Glutamatergic neuron (in vitro differentiated cells): Measurements from ENCODE around the gene RADIL. TPM values are rescaled to one million over a fixed set of nuclear protein-coding genes. Genes with fewer than 3 reads are reported as not detected.

Source experiments
- DNase-seq: peaks from one replicate; pipeline ENCODE4 v3.0.0; 2022
- H3K27ac Mint-ChIP-seq: one replicate; pipeline ENCODE4 v1.8.0; 2020; ENCODE audit warnings: mild to moderate bottlenecking, mixed read lengths, inconsistent platforms; ENCODE audit not compliant: unreplicated experiment
- H3K27me3 Mint-ChIP-seq: one replicate; pipeline ENCODE4 v1.8.0; 2020; ENCODE audit warnings: mild to moderate bottlenecking, moderate library complexity, mixed read lengths, inconsistent platforms; ENCODE audit not compliant: unreplicated experiment
- H3K36me3 Mint-ChIP-seq: one replicate; pipeline ENCODE4 v1.8.0; 2020; ENCODE audit warnings: mild to moderate bottlenecking, mixed read lengths, inconsistent platforms; ENCODE audit not compliant: unreplicated experiment
- H3K4me1 Mint-ChIP-seq: one replicate; pipeline ENCODE4 v1.8.0; 2020; ENCODE audit warnings: mild to moderate bottlenecking, low read depth, mixed read lengths, inconsistent platforms; ENCODE audit not compliant: unreplicated experiment
- H3K4me3 Mint-ChIP-seq: one replicate; pipeline ENCODE4 v1.8.0; 2020; ENCODE audit warnings: mild to moderate bottlenecking, mixed read lengths, inconsistent platforms; ENCODE audit not compliant: unreplicated experiment
- H3K9me3 Mint-ChIP-seq: one replicate; pipeline ENCODE4 v1.8.0; 2020; ENCODE audit warnings: mild to moderate bottlenecking, moderate library complexity, mixed read lengths, inconsistent platforms; ENCODE audit not compliant: unreplicated experiment
- CTCF ChIP-seq: fragments of 200-600 bp; sonication (generic); IDR thresholded peaks from one replicate; pipeline ENCODE4 v1.5.0; 2021; ENCODE audit not compliant: partially characterized antibody, unreplicated experiment
- total RNA-seq: library from RNA; stranded (reverse); fragmentation: NEBNext Ultra II Directional; extraction: Animal tissue kit (Norgen Biotek cat#: 25700); gene quantifications from one replicate; pipeline ENCODE4 v1.2.1, GENCODE V29; 2021; ENCODE audit not compliant: unreplicated experiment

Gene RADIL
- total RNA-seq, 1 donor from 2014 or later, result 31.3 TPM

- H3K27me3 Mint-ChIP-seq, result peaks cover 4% of the 10 kb centered on the region
- H3K4me3 Mint-ChIP-seq, result no peak overlapping the region
- peaks cover 20% of the 10 kb centered on the region for H3K4me1 Mint-ChIP-seq
- peaks cover 14% of the 10 kb centered on the region for H3K36me3 Mint-ChIP-seq
- H3K9me3 Mint-ChIP-seq, result peaks cover 11% of the 10 kb centered on the region
- no peak for DNase-seq
- no peak for TF ChIP-seq CTCF
- no peak overlapping the region for H3K27ac Mint-ChIP-seq
Measured at GRCh38 chr7:4854916-4855315, 28.6 kb downstream of the RADIL start.

- Mint-ChIP-seq H3K27me3 (peaks cover 2% of the 10 kb centered on the region), H3K4me3 (no peak overlapping the region), H3K36me3 (peaks cover 14% of the 10 kb centered on the region), H3K4me1 (peaks cover 16% of the 10 kb centered on the region), H3K27ac (no peak overlapping the region), H3K9me3 (peaks cover 11% of the 10 kb centered on the region)
- DNase-seq, result no peak
- no peak for TF ChIP-seq CTCF
Measured at GRCh38 chr7:4851459-4852422, 31.8 kb downstream of the RADIL start.

- peaks cover 2% of the 10 kb centered on the region for H3K27me3 Mint-ChIP-seq
- peaks cover 8% of the 10 kb centered on the region for H3K9me3 Mint-ChIP-seq
- peaks cover 15% of the 10 kb centered on the region for H3K4me1 Mint-ChIP-seq
- no peak overlapping the region for H3K4me3 Mint-ChIP-seq
- TF ChIP-seq CTCF, result no peak
- H3K27ac Mint-ChIP-seq, result no peak overlapping the region
- no peak for DNase-seq
- H3K36me3 Mint-ChIP-seq, result peaks cover 10% of the 10 kb centered on the region
Measured at GRCh38 chr7:4850262-4850795, 33.2 kb downstream of the RADIL start.

- H3K27ac Mint-ChIP-seq, result peak overlapping the region; percentile 60
- H3K36me3 Mint-ChIP-seq, result peaks cover 10% of the 10 kb centered on the region
- no peak for DNase-seq
- H3K4me3 Mint-ChIP-seq, result no peak overlapping the region
- peaks cover 8% of the 10 kb centered on the region for H3K9me3 Mint-ChIP-seq
- peaks cover 18% of the 10 kb centered on the region for H3K4me1 Mint-ChIP-seq
- H3K27me3 Mint-ChIP-seq, result peaks cover 4% of the 10 kb centered on the region
- no peak for TF ChIP-seq CTCF
Measured at GRCh38 chr7:4849390-4849789, 34.1 kb downstream of the RADIL start.

GRCh38 chr7:4845740-4846142, 37.8 kb downstream of the RADIL start:
- Mint-ChIP-seq H3K36me3 (no peaks in the 10 kb centered on the region), H3K4me3 (peak overlapping the region; percentile 61), H3K4me1 (peaks cover 20% of the 10 kb centered on the region), H3K27ac (peak overlapping the region; percentile 85), H3K27me3 (peaks cover 2% of the 10 kb centered on the region), H3K9me3 (peaks cover 4% of the 10 kb centered on the region)
- DNase-seq, result peak; percentile 74
- TF ChIP-seq CTCF, result peak; percentile 57
